C4-2B (cell line): ENCODE measurements around the gene NAV3.

Source experiments
- H3K27ac ChIP-seq: fragments of 450-650 bp; 2 replicates; pipeline ENCODE4 v1.5.1; 2017
- ZFX ChIP-seq: fragments of 450-650 bp; IDR thresholded peaks from 2 replicates; pipeline ENCODE4 v1.6.1; 2017
- TF ChIP-seq, protein P1 (sequence below): fragments of 450-650 bp; conservative IDR thresholded peaks from 2 replicates; pipeline ENCODE4 v1.5.1; 2017; ENCODE audit warnings: mild to moderate bottlenecking

Gene NAV3

DNA sequence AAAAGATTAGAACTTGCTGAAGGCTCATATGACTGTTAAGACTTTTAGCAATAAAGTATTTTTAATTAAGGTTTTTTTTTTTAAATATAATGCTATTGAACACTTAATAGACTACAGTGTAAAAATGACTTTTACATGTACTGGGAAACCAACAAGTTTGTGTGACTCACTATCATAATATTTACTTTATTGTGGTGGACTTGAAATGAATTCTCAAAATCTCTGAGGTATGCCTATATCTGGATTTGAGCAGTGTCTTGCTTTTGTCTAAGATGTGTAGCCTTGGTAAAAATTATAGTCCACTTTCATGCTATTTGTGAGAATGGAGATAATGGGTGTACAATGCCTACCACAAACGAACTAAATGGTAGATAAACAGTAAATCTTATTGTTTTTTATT is 33.9 kb upstream of the NAV3 start:
- no peak overlapping the region for H3K27ac ChIP-seq
- TF ChIP-seq, protein P1, sequence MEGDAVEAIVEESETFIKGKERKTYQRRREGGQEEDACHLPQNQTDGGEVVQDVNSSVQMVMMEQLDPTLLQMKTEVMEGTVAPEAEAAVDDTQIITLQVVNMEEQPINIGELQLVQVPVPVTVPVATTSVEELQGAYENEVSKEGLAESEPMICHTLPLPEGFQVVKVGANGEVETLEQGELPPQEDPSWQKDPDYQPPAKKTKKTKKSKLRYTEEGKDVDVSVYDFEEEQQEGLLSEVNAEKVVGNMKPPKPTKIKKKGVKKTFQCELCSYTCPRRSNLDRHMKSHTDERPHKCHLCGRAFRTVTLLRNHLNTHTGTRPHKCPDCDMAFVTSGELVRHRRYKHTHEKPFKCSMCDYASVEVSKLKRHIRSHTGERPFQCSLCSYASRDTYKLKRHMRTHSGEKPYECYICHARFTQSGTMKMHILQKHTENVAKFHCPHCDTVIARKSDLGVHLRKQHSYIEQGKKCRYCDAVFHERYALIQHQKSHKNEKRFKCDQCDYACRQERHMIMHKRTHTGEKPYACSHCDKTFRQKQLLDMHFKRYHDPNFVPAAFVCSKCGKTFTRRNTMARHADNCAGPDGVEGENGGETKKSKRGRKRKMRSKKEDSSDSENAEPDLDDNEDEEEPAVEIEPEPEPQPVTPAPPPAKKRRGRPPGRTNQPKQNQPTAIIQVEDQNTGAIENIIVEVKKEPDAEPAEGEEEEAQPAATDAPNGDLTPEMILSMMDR, result no peak
- TF ChIP-seq ZFX, result no peak

DNA sequence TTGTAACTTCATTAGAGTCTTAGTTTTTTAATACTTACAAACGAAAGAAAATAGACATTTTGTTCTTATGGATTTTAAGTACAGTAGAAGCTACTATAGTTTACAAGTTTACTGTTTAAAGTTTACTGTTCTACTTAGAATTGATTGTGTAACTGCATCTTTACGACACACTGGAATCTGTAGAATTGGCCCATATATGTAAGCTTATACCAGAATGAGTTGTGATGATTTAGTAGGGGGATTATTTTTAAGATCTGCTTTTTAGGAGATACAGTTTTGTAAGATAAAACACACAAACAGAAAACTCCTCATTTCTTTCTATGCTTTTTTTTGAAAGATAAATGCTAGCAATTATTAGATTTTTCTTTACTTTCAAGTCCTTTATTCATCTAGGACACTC is 30.2 kb upstream of the NAV3 start:
- H3K27ac ChIP-seq, result no peak overlapping the region
- no peak for TF ChIP-seq ZFX
- TF ChIP-seq, protein P1, result no peak

GRCh38 chr12:77808534-77808933 is 22.2 kb upstream of the NAV3 start:
- no peak overlapping the region for H3K27ac ChIP-seq
- TF ChIP-seq, protein P1, result no peak
- TF ChIP-seq ZFX, result no peak

DNA sequence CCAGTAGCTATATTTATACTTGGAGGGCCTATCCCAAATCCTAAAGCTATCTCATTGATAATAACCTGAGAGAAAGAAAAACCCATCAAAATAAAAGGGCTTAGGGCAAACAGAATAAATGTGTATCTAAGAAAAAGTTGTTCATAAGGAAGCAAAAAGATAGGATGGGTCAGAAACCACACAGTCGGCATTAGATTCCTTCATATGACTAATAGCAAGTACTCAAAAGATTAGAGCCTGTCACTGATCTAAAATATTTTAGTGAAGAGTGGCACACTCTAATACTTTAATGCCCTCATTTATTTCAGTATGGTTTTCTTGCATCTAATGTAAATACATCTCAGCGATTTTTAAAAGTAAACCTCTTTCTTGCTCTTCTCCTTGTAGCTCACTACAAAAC is 17.1 kb upstream of the NAV3 start:
- no peak overlapping the region for H3K27ac ChIP-seq
- TF ChIP-seq ZFX, result no peak
- TF ChIP-seq, protein P1, result no peak

GRCh38 chr12:77814386-77814785 is 16.3 kb upstream of the NAV3 start:
- TF ChIP-seq ZFX, result no peak
- H3K27ac ChIP-seq, result no peak overlapping the region

DNA sequence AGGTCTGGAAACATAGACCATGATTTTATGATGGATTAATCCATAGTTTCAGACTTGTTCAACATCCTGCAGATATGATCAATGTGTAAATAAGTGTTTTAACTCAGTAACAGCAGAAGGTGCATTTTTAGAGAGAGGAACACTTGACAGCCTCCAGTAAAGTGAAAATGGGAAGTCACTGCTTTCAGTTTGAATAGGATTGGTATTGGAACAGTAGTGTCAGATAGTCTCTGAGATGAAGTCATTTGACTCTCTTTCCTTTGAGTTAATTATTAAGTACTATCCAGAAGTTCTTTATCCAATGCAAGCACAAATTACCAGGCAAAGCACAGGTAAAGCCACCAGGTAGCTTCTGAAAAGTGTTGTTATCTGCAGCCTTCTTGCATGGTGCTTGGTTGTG is 14.5 kb upstream of the NAV3 start:
- TF ChIP-seq ZFX, result no peak
- TF ChIP-seq, protein P1, result no peak
- H3K27ac ChIP-seq, result no peak overlapping the region

GRCh38 chr12:77817276-77817675 is 13.4 kb upstream of the NAV3 start:
- no peak overlapping the region for H3K27ac ChIP-seq
- TF ChIP-seq, protein P1, result no peak
- no peak for TF ChIP-seq ZFX

DNA sequence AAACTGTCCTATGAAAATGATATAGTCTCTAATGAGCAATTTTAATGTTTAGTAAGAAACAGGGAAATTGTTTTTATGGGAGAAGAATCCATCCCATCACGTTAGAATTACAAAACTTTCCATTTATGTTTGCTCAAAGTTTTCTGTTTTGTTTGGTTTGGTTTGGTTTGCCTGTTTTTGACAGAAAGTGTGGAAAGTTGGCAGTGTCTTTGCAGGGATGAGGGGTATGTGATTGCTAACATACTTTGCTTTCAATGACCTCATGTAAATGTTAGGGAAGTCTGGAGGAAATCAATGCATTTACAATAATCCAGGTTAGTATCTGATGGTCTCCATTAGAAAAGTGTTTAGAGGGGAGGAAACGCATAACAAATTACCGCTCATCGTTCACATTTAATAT is 12.3 kb upstream of the NAV3 start:
- no peak overlapping the region for H3K27ac ChIP-seq
- no peak for TF ChIP-seq ZFX
- TF ChIP-seq, protein P1, result no peak
